ENCODE measurements around the gene SEPTIN3.
A peak's percentile ranks its signal among the peaks of the same experiment; 100 is the strongest.

SEPTIN3 gene

DNA sequence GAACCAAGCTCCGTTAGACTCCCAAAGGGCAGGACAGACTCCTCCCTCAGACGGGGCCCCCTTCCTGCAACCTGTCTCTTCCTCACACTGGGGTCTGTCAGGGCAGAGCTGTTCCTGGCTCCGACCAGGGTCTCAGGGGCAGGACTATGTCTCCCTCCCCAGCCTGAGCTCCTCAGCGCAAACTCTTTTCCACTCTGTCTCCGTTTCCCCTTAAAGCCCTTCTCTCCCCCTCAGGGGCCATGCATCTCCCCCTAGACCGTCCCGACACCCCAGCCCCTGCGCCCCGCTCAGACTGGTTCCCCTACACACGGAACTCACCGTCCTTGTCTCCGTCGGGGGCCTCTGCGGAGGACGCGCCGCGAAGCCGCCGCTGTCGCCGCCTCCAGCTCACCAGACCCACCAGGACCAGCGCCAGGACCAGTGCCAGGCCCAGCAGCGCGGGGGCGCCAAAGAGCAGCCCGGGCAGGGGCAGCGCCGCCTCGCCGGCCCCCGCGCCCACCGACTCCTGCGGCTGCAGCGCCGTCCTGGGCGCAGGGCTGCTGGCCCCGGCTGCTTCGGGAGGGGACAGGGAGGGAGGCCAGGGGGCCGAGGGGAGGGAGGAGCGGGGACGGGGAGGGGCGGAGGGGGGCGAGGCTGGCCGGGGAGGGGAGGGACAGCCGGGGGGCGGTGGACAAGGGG lies 43.3 kb upstream of the SEPTIN3 start:
- peak; percentile 78 for DNase-seq
- H3K9me3 ChIP-seq: no peaks in the 10 kb centered on the region
- H3K4me1 ChIP-seq: peaks cover 5% of the 10 kb centered on the region; the same call in 1 of the 2 replicates
- H3K27me3 ChIP-seq: peaks cover 18% of the 10 kb centered on the region
- H3K4me3 ChIP-seq (ENCODE audit: low read depth, low read length): peak overlapping the region; percentile 7; the same call in 1 of the 2 replicates
- TF ChIP-seq, protein P1, sequence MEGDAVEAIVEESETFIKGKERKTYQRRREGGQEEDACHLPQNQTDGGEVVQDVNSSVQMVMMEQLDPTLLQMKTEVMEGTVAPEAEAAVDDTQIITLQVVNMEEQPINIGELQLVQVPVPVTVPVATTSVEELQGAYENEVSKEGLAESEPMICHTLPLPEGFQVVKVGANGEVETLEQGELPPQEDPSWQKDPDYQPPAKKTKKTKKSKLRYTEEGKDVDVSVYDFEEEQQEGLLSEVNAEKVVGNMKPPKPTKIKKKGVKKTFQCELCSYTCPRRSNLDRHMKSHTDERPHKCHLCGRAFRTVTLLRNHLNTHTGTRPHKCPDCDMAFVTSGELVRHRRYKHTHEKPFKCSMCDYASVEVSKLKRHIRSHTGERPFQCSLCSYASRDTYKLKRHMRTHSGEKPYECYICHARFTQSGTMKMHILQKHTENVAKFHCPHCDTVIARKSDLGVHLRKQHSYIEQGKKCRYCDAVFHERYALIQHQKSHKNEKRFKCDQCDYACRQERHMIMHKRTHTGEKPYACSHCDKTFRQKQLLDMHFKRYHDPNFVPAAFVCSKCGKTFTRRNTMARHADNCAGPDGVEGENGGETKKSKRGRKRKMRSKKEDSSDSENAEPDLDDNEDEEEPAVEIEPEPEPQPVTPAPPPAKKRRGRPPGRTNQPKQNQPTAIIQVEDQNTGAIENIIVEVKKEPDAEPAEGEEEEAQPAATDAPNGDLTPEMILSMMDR (IDR thresholded peaks at IDR 0.05; ENCODE audit: low read depth, low read length): peak; percentile 53
- no peaks in the 10 kb centered on the region for H3K36me3 ChIP-seq

- no peaks in the 10 kb centered on the region for H3K9me3 ChIP-seq
- TF ChIP-seq, protein P1 (IDR thresholded peaks at IDR 0.05; ENCODE audit: low read depth, low read length): no peak
- peaks cover 11% of the 10 kb centered on the region for H3K4me1 ChIP-seq
- no peak for DNase-seq
- H3K4me3 ChIP-seq (ENCODE audit: low read depth, low read length): no peak overlapping the region
- H3K27me3 ChIP-seq: peaks cover 18% of the 10 kb centered on the region
- 0 out of 2 replicates have a peak, but pooled peaks cover 2% of the 10 kb centered on the region for H3K36me3 ChIP-seq
Observed at GRCh38 chr22:41927813-41928212, 41.4 kb upstream of the SEPTIN3 start.

DNA sequence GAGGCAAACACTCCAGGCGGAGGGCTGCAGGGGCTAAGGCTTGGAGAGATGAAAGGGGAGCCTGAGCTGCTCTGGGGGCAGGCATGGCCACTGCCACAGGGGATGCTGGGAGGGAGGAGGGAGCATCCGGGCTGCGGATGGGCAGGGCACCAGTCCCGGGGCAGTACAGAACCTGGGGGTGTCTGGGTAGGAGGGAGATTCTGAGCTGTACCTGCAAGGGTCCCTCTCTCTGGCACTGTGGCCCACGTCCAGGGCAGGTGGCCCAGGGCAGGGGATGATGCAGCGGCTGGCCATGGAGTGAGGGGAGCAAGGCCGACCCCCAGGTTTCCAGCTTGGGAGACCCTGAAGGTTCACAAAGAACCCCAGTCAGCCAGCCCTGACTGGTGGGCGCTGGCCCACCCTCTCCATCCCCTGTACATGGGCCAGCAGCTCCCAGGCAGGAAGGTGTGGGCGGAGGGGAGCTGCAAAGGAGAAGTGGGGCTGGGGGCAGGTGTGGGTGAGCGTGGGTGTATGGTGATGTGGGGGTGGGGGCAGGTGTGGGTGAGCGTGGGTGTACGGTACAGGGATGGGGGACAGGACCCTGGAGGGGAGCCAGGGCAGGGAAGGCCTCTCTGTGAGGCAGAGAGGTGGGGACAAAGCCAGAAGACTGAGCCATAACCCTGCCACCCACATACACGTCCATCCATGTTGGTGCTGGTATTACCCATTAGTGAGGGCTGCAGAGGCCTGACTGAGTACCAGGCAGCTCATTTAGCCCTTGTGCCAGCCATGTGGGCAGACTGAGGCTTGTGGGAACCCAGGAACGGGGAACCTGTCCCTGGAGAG lies 40.4 kb upstream of the SEPTIN3 start:
- TF ChIP-seq, protein P1 (IDR thresholded peaks at IDR 0.05; ENCODE audit: low read depth, low read length): no peak
- H3K4me3 ChIP-seq (ENCODE audit: low read depth, low read length): no peak overlapping the region
- H3K9me3 ChIP-seq: no peaks in the 10 kb centered on the region
- peaks cover 11% of the 10 kb centered on the region for H3K4me1 ChIP-seq
- DNase-seq: no peak
- H3K36me3 ChIP-seq: 0 out of 2 replicates have a peak, but pooled peaks cover 2% of the 10 kb centered on the region
- peaks cover 18% of the 10 kb centered on the region for H3K27me3 ChIP-seq

GRCh38 chr22:41929418-41929810 lies 39.8 kb upstream of the SEPTIN3 start:
- DNase-seq: peak; percentile 20
- H3K9me3 ChIP-seq: no peaks in the 10 kb centered on the region

GRCh38 chr22:41931701-41932269 lies 37.5 kb upstream of the SEPTIN3 start:
- no peak overlapping the region for H3K4me3 ChIP-seq (ENCODE audit: low read depth, low read length)
- H3K27me3 ChIP-seq: no peaks in the 10 kb centered on the region
- peaks cover 14% of the 10 kb centered on the region for H3K4me1 ChIP-seq
- TF ChIP-seq, protein P1 (IDR thresholded peaks at IDR 0.05; ENCODE audit: low read depth, low read length): peak; percentile 11; the same call in 1 of the 2 replicates
- DNase-seq: peak; percentile 17
- peaks cover 16% of the 10 kb centered on the region for H3K36me3 ChIP-seq
- H3K9me3 ChIP-seq: no peaks in the 10 kb centered on the region

More at GRCh38 chr22:41929418-41929810, 39.8 kb upstream of the SEPTIN3 start:
- Histone ChIP-seq H3K36me3 (peaks cover 5% of the 10 kb centered on the region; the same call in 1 of the 2 replicates), H3K4me3 (ENCODE audit: low read depth, low read length) (no peak overlapping the region), H3K27me3 (peaks cover 18% of the 10 kb centered on the region), H3K4me1 (peaks cover 11% of the 10 kb centered on the region)
- TF ChIP-seq, protein P1 (IDR thresholded peaks at IDR 0.05; ENCODE audit: low read depth, low read length): no peak

All from BE2C (cell line).